B cell (primary cell): ENCODE measurements around the gene USP20.

Experiments used
- CTCF ChIP-seq: fragments of 200-600 bp; IDR thresholded peaks from one replicate; pipeline ENCODE4 v1.8.0; 2022; ENCODE audit warnings: antibody characterized with exemption, mild to moderate bottlenecking
- EZH2 ChIP-seq: IDR thresholded peaks from 2 replicates; pipeline ENCODE4 v1.6.1; 2012; ENCODE audit warnings: borderline replicate concordance, low read depth, mild to moderate bottlenecking, moderate library complexity, low read length; ENCODE audit not compliant: insufficient read depth, poor library complexity, severe bottlenecking

- TF ChIP-seq CTCF (no peak), EZH2 (no peak)
These were observed 53.2 kb downstream of the USP20 start for GRCh38 chr9:129888293-129889121.
